Duodenal mucosa (tissue), 2 donors: ENCODE measurements around the gene FFAR2.
A peak's percentile ranks its signal among the peaks of the same experiment; 100 is the strongest.
"Not testable (repeated sequence)": the region's sequence is repeated elsewhere in the genome, so short reads cannot be mapped to it uniquely, and the experiment has no call there.

Experiments
- H3K27ac ChIP-seq: one replicate; pipeline ENCODE4 v1.7.0; 2013; ENCODE audit warnings: low read depth, low read length
- H3K27me3 ChIP-seq, 2 donors: one replicate each; pipeline ENCODE4 v1.7.0; 2013; ENCODE audit warnings: low read length in 2 of 2, control low read depth in 1 of 2; ENCODE audit not compliant: insufficient read depth in 2 of 2, control insufficient read depth in 1 of 2
- H3K36me3 ChIP-seq, 2 donors: one replicate each; pipeline ENCODE4 v1.7.0; 2013; ENCODE audit warnings: low read length in 2 of 2, control low read depth in 1 of 2; ENCODE audit not compliant: insufficient read depth in 2 of 2, control insufficient read depth in 1 of 2
- H3K4me1 ChIP-seq, 2 donors: one replicate each; pipeline ENCODE4 v1.7.0; 2013; ENCODE audit warnings: low read length in 2 of 2, control low read depth in 1 of 2; ENCODE audit not compliant: insufficient read depth in 2 of 2, control insufficient read depth in 1 of 2
- H3K4me3 ChIP-seq, 2 donors: one replicate each; pipeline ENCODE4 v1.7.0; 2013; ENCODE audit warnings: low read length in 2 of 2, low read depth in 1 of 2
- H3K9ac ChIP-seq, 2 donors: one replicate each; pipeline ENCODE4 v1.7.0; 2013; ENCODE audit warnings: low read length in 2 of 2, low read depth in 1 of 2
- H3K9me3 ChIP-seq, 2 donors: one replicate each; pipeline ENCODE4 v1.7.0; 2013; ENCODE audit warnings: low read length in 2 of 2, control low read depth in 1 of 2; ENCODE audit not compliant: control insufficient read depth in 1 of 2

FFAR2 gene

DNA sequence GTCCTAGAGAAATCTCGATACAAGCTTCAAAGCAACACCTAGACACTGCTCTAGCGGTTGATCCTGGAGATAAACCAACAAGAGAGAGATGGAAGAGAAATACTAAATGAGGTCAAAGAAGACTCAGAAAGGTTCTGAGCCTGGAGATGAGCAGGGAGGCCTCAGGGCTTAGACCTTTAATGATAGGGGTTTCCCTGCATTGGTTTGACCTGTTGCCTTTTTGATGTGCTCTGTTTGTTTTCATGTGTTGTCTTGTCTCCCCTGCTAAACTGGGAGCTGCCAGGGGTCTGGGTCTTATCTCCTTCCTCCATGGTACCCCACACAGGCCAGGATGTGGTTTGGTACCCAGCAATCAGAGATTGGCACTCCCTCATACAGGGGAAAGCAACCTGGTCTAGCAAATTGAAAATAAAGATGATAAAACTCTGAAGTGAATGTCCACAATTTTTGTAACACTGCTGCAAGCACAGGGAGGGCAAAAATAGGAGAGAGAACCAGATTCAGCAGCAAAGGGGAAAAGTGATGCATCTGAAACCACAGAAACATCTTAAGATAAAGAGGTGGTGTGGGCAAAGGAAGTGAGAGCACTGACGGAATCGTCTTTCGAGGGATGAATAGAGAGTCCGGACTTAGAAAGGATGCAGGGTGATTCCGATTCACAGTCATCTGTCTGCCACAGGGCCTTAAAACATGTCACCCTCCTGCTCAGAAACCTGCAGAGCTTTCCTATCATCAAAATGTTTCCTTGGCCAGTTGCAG is 3.5 kb downstream of the FFAR2 start:
- peaks cover 0 to 3% of the 10 kb centered on the region in 2 donors for H3K27me3 ChIP-seq
- H3K9ac ChIP-seq = no peak overlapping the region
- H3K9me3 ChIP-seq = no peaks in the 10 kb centered on the region
- no peak overlapping the region for H3K27ac ChIP-seq
- H3K4me3 ChIP-seq = no peak overlapping the region
- no peaks in the 10 kb centered on the region for H3K36me3 ChIP-seq
- H3K4me1 ChIP-seq = peaks cover 15 to 32% of the 10 kb centered on the region in 2 donors

GRCh38 chr19:35454663-35455062 is 6.6 kb downstream of the FFAR2 start:
- Histone ChIP-seq H3K4me3 (no peak overlapping the region), H3K36me3 (no peaks in the 10 kb centered on the region), H3K9me3 (no peaks in the 10 kb centered on the region), H3K9ac (no peak overlapping the region), H3K27me3 (no peaks in the 10 kb centered on the region), H3K4me1 (peaks cover 14 to 22% of the 10 kb centered on the region in 2 donors), H3K27ac (no peak overlapping the region)

- no peak overlapping the region for H3K27ac ChIP-seq
- H3K27me3 ChIP-seq = no peaks in the 10 kb centered on the region
- no peak overlapping the region for H3K9ac ChIP-seq
- no peaks in the 10 kb centered on the region for H3K9me3 ChIP-seq
- H3K4me1 ChIP-seq = peaks cover 15 to 26% of the 10 kb centered on the region in 2 donors
- no peak overlapping the region for H3K4me3 ChIP-seq
- no peaks in the 10 kb centered on the region for H3K36me3 ChIP-seq
Measured at GRCh38 chr19:35455616-35456201, 7.7 kb downstream of the FFAR2 start.

DNA sequence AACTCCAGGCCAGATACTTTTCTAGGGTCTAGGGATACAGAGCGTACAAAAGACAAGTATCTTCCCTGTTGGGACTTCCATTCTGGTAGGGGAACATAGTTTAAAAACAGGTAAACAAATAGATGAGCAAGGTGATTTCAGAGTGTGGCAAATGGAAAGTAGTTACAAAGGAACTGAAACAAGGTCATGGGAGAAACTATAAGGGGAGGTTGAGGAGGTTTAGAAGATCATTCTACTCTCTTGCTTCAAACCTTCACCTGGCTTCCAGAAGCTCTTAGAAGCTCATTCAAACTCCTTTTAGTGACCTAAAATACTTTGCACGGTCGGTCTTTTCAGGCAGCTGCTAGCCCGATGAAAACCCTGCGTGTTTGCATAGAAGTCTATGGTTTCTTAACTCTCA is 9.1 kb downstream of the FFAR2 start:
- H3K4me1 ChIP-seq = peaks cover 16 to 25% of the 10 kb centered on the region in 2 donors
- H3K9ac ChIP-seq = no peak overlapping the region
- no peaks in the 10 kb centered on the region for H3K27me3 ChIP-seq
- no peaks in the 10 kb centered on the region for H3K36me3 ChIP-seq
- no peaks in the 10 kb centered on the region for H3K9me3 ChIP-seq
- H3K4me3 ChIP-seq = no peak overlapping the region
- H3K27ac ChIP-seq = no peak overlapping the region

- Histone ChIP-seq H3K27me3 (no peaks in the 10 kb centered on the region), H3K9me3 (no peaks in the 10 kb centered on the region), H3K9ac (no peak overlapping the region), H3K4me3 (no peak overlapping the region), H3K36me3 (no peaks in the 10 kb centered on the region), H3K4me1 (peaks cover 20 to 28% of the 10 kb centered on the region in 2 donors), H3K27ac (no peak overlapping the region)
Measured at GRCh38 chr19:35458192-35458591, 10.1 kb downstream of the FFAR2 start.

GRCh38 chr19:35458731-35459391 is 10.8 kb downstream of the FFAR2 start:
- H3K4me1 ChIP-seq = peaks cover 20 to 28% of the 10 kb centered on the region in 2 donors
- H3K9me3 ChIP-seq = no peaks in the 10 kb centered on the region
- peak overlapping the region in 1 of 2 donors; percentile 45 for H3K4me3 ChIP-seq
- peak overlapping the region; percentile 23 for H3K27ac ChIP-seq
- H3K9ac ChIP-seq = no peak overlapping the region
- no peaks in the 10 kb centered on the region for H3K36me3 ChIP-seq
- H3K27me3 ChIP-seq = no peaks in the 10 kb centered on the region

DNA sequence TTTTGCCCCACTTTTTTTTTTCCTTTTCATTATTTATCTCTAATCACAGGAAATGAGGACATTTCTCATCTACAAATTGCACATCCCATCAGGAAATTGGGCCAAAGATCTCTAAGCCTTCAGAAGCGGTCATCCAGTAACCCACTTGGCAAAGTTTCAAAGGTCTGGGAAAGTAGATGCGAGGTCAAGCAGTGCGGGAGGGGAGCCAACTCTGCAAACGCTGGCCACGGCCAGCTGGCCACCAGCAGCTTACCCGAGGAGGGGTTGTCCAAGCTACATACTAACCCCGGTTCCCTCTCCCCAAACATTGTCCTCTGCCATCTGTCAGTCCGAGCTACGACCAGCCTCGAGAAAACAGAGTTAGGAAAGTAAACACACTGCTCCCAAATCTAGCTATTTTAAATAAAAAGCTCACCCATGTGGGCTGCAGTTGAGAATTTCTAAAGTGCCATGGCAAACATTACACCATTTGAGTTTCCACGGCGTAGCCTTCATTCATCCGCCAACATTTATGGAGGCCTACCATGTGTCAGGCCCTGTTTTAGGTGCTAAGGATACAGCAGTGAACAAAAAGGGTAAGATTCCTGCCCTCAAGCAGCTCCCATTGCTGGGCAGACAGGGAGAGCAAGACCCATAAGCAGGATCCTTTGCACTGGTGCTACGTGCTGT is 11.5 kb downstream of the FFAR2 start:
- H3K27ac ChIP-seq = peak overlapping the region; percentile 23
- H3K4me3 ChIP-seq = peak overlapping the region in 1 of 2 donors; percentile 45
- peaks cover 20 to 28% of the 10 kb centered on the region in 2 donors for H3K4me1 ChIP-seq

GRCh38 chr19:35460608-35461007 is 12.6 kb downstream of the FFAR2 start:
- H3K27ac ChIP-seq = no peak overlapping the region
- no peak overlapping the region for H3K4me3 ChIP-seq
- H3K27me3 ChIP-seq = no peaks in the 10 kb centered on the region
- no peaks in the 10 kb centered on the region for H3K36me3 ChIP-seq
- no peaks in the 10 kb centered on the region for H3K9me3 ChIP-seq
- no peak overlapping the region for H3K9ac ChIP-seq
- peaks cover 20 to 28% of the 10 kb centered on the region in 2 donors for H3K4me1 ChIP-seq

More for the DNA sequence above, 11.5 kb downstream of the FFAR2 start:
- Histone ChIP-seq H3K9me3 (no peaks in the 10 kb centered on the region), H3K9ac (no peak overlapping the region), H3K27me3 (no peaks in the 10 kb centered on the region), H3K36me3 (no peaks in the 10 kb centered on the region)

- Histone ChIP-seq H3K4me3 (no peak overlapping the region), H3K27ac (no peak overlapping the region), H3K27me3 (no peaks in the 10 kb centered on the region), H3K36me3 (no peaks in the 10 kb centered on the region), H3K4me1 (peaks cover 20 to 28% of the 10 kb centered on the region in 2 donors), H3K9me3 (no peaks in the 10 kb centered on the region), H3K9ac (no peak overlapping the region)
Measured at GRCh38 chr19:35461060-35461459, 13.0 kb downstream of the FFAR2 start.

- H3K9ac ChIP-seq, H3K27me3 ChIP-seq, H3K27ac ChIP-seq, H3K36me3 ChIP-seq, H3K4me3 ChIP-seq, H3K9me3 ChIP-seq: not testable (repeated sequence)
- H3K4me1 ChIP-seq = peaks cover 20 to 28% of the 10 kb centered on the region in 2 donors
Measured at GRCh38 chr19:35461788-35462187, 13.7 kb downstream of the FFAR2 start.
